ENCODE data around the gene DMAC1.

Gene DMAC1

GRCh38 chr9:7782400-7783120 lies 17.0 kb downstream of the DMAC1 start:
- DNase-seq: peak; percentile 19

GRCh38 chr9:7780261-7780988 lies 19.2 kb downstream of the DMAC1 start:
- DNase-seq: no peak

- DNase-seq: no peak
Measured at GRCh38 chr9:7778851-7779600, 20.6 kb downstream of the DMAC1 start.

- DNase-seq: no peak
Measured at GRCh38 chr9:7777771-7778170, 21.8 kb downstream of the DMAC1 start.

- DNase-seq: no peak
Measured at GRCh38 chr9:7770111-7770510, 29.5 kb downstream of the DMAC1 start.

GRCh38 chr9:7762600-7762999 lies 37.0 kb downstream of the DMAC1 start:
- DNase-seq: no peak

GRCh38 chr9:7760014-7760415 lies 39.6 kb downstream of the DMAC1 start:
- no peak for DNase-seq

GRCh38 chr9:7756088-7756487 lies 43.5 kb downstream of the DMAC1 start:
- DNase-seq: no peak

- DNase-seq: no peak
Measured at GRCh38 chr9:7752481-7752880, 47.1 kb downstream of the DMAC1 start.

Data from retina (tissue), 1 donor.